ENCODE data around the gene MAP2K5. TPM values are rescaled to one million over a fixed set of nuclear protein-coding genes. Genes with fewer than 3 reads are reported as not detected.

The MAP2K5 gene
- total and polyA plus RNA-seq, 9 of the 15 experiments (the other 6 are each of a cell fraction or from before 2014, with no cell fraction given): 0.41 to 16.5 (median 7.5) TPM

DNA sequence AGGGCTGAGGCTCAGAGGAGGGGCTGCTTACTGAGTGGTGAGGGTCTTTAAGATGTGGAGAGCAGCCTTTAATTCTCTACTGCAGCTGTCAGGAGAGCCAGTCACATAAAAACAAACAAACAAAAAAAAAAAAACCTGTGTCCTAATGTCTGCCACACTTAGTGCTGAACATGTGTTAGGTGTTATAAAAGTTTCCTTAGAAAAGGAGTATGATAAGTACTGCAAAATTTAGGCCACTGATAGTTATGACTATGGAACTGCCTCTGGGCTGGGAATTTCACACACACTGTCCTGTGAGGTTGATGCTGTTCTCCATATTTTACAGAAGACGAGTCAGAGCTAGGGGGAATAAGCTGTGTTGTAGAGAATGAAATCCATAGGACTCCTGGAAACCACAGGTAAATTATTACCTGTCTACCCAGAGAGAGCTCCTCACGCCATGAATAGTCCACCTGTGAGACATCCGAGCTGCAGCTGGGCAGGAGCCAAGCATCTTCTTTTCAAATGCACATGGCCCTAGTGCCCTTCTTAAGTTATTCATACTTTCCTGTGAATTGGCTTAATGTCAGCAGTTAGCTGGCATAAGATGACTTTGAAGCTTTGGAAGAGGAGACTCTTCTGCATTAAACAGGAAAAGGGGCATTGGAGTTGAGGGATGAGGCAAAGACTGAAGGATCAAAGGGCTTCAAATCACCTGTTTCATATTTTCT lies 248.3 kb downstream of the MAP2K5 start:
- Histone ChIP-seq H3K9me1 (ENCODE audit: control insufficient read depth, insufficient read depth, low read length) (no peaks in the 10 kb centered on the region), H3K9ac (ENCODE audit: insufficient read depth in 1 of 2, low read depth in 2 of 2, low read length in 2 of 2) (no peak overlapping the region), H3K4me2 (ENCODE audit: insufficient read depth, low read length) (no peak overlapping the region), H2AFZ (ENCODE audit: low read depth, low read length) (no peak overlapping the region), H3K9me3 (replicated peaks; ENCODE audit: control insufficient read depth, insufficient read depth, low read depth, low read length) (no peaks in the 10 kb centered on the region), H3K4me1 (replicated peaks in 1 of 2; ENCODE audit: control insufficient read depth in 2 of 2, insufficient read depth in 2 of 2, low read length in 2 of 2) (peaks cover 0 to 7% of the 10 kb centered on the region in 2 experiments; a peak in 2 of 5 replicates), H3K27ac (ENCODE audit: extremely low read depth, low read depth, low read length) (no peak overlapping the region), H3K79me2 (ENCODE audit: control insufficient read depth, insufficient read depth, low read length) (no peaks in the 10 kb centered on the region), H3K4me3 (no peak overlapping the region), H3K27me3 (ENCODE audit: control insufficient read depth in 2 of 2, insufficient read depth in 2 of 2, low read length in 2 of 2) (no peaks in the 10 kb centered on the region), H4K20me1 (replicated peaks; ENCODE audit: control insufficient read depth, insufficient read depth, low read length) (no peaks in the 10 kb centered on the region), H3K36me3 (ENCODE audit: control insufficient read depth, insufficient read depth, low read length) (no peaks in the 10 kb centered on the region)
- in situ Hi-C loops (cut with MboI) (no loop called here), intact Hi-C loops (cut with micrococcal nuclease) (no loop called here)
- TF ChIP-seq ZNF143 (CRISPR knock-in tag; IDR thresholded peaks at IDR 0.05) (no peak), ZBTB17 (CRISPR knock-in tag; IDR thresholded peaks at IDR 0.05) (no peak), MEF2D (tag; conservative IDR thresholded peaks at IDR 0.05; ENCODE audit: low read depth) (no peak), ZNF232 (CRISPR knock-in tag; IDR thresholded peaks at IDR 0.05) (no peak), TARDBP (IDR thresholded peaks at IDR 0.05) (no peak), ZNF668 (CRISPR knock-in tag; IDR thresholded peaks at IDR 0.05) (no peak), LCOR (CRISPR knock-in tag; IDR thresholded peaks at IDR 0.05) (no peak), HIVEP1 (CRISPR knock-in tag; IDR thresholded peaks at IDR 0.05) (no peak), FUS (optimal IDR thresholded peaks at IDR 0.05; ENCODE audit: low read depth, low read length) (no peak), ZNF263 (CRISPR knock-in tag; IDR thresholded peaks at IDR 0.05; ENCODE audit: borderline replicate concordance) (no peak), GABPB2 (CRISPR knock-in tag; conservative IDR thresholded peaks at IDR 0.05) (no peak), NBN (IDR thresholded peaks at IDR 0.05; ENCODE audit: low read depth) (no peak), MCM2 (IDR thresholded peaks at IDR 0.05; ENCODE audit: low read depth) (no peak)
- TF ChIP-seq, protein P1, sequence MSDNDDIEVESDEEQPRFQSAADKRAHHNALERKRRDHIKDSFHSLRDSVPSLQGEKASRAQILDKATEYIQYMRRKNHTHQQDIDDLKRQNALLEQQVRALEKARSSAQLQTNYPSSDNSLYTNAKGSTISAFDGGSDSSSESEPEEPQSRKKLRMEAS (CRISPR knock-in tag; IDR thresholded peaks at IDR 0.05): no peak
- TF ChIP-seq, protein P2, sequence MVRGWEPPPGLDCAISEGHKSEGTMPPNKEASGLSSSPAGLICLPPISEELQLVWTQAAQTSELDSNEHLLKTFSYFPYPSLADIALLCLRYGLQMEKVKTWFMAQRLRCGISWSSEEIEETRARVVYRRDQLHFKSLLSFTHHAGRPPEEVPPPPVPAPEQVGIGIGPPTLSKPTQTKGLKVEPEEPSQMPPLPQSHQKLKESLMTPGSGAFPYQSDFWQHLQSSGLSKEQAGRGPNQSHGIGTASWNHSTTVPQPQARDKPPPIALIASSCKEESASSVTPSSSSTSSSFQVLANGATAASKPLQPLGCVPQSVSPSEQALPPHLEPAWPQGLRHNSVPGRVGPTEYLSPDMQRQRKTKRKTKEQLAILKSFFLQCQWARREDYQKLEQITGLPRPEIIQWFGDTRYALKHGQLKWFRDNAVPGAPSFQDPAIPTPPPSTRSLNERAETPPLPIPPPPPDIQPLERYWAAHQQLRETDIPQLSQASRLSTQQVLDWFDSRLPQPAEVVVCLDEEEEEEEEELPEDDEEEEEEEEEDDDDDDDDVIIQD (CRISPR knock-in tag; IDR thresholded peaks at IDR 0.05): no peak
- ChIA-PET POLR2A (interaction anchor here (3.3 kb wide), 1 partner anchor 8 kb away, joined by 7 read pairs; no protein-coding TSS in a partner anchor), CTCF (ENCODE audit: low intra/inter-chr PET ratio) (no interaction called here)
- BruUV-seq (replicated peaks): no TSS peak
- DNase-seq (ENCODE audit: extremely low read depth in 1 of 4, low spot score in 3 of 4): no peak
- WGBS (ENCODE audit: insufficient coverage, low coverage, missing lambda C conversion rate): 47% methylated on average over 3 of the region's 3 CpGs
- no peak for ATAC-seq
- FAIRE-seq: no peak
